HepG2 (cell line): Measurements from ENCODE around the gene COMMD7. TPM values are rescaled to one million over a fixed set of nuclear protein-coding genes. Genes with fewer than 3 reads are reported as not detected.

Experiments
- BORCS8-MEF2B ChIP-seq: sonication (generic); formaldehyde crosslinking; IDR thresholded peaks from 2 replicates; pipeline ENCODE4 v1.8.0; 2022; ENCODE audit warnings: mild to moderate bottlenecking, missing genetic modification reagents
- CBFB ChIP-seq: sonication (generic); formaldehyde crosslinking; IDR thresholded peaks from 2 replicates; pipeline ENCODE4 v1.4.0; 2020; ENCODE audit warnings: missing genetic modification reagents
- E2F2 ChIP-seq: sonication (generic); formaldehyde crosslinking; IDR thresholded peaks from 2 replicates; pipeline ENCODE4 v1.4.0; 2020; ENCODE audit warnings: missing genetic modification reagents, borderline replicate concordance
- FOXA3 ChIP-seq: IDR thresholded peaks from 2 replicates; pipeline ENCODE4 v1.6.1; 2016; ENCODE audit warnings: missing genetic modification reagents, missing compliant biosample characterization
- GMEB2 ChIP-seq: IDR thresholded peaks from 2 replicates; pipeline ENCODE4 v1.6.1; 2016; ENCODE audit warnings: missing biosample characterization, missing genetic modification reagents, low read depth
- HINFP ChIP-seq: sonication (generic); formaldehyde crosslinking; IDR thresholded peaks from 2 replicates; pipeline ENCODE4 v1.4.0; 2020; ENCODE audit warnings: low read depth, mild to moderate bottlenecking, missing genetic modification reagents
- HIVEP1 ChIP-seq: sonication (generic); formaldehyde crosslinking; IDR thresholded peaks from 2 replicates; pipeline ENCODE4 v1.4.0; 2020; ENCODE audit warnings: mild to moderate bottlenecking, missing genetic modification reagents
- HMG20B ChIP-seq: conservative IDR thresholded peaks from 2 replicates; pipeline ENCODE4 v1.6.1; 2016; ENCODE audit warnings: missing genetic modification reagents, missing compliant biosample characterization
- IRX3 ChIP-seq: sonication (generic); formaldehyde crosslinking; IDR thresholded peaks from 2 replicates; pipeline ENCODE4 v1.8.1; 2023; ENCODE audit warnings: mild to moderate bottlenecking, low read depth, missing genetic modification reagents, borderline replicate concordance
- KAT7 ChIP-seq: IDR thresholded peaks from 2 replicates; pipeline ENCODE4 v1.6.1; 2018; ENCODE audit warnings: borderline replicate concordance, missing compliant biosample characterization
- MAZ ChIP-seq, 2 experiments: sonication (generic) in 1 of 2; formaldehyde crosslinking in 1 of 2; IDR thresholded peaks; 2 replicates each; pipeline versions ENCODE4 v1.5.0 to v1.6.1; 2012 to 2020; ENCODE audit warnings: low read depth in 2 of 2, mild to moderate bottlenecking in 2 of 2, borderline replicate concordance in 1 of 2, improper control_type of control experiment in 1 of 2, low read length in 1 of 2, missing genetic modification reagents in 1 of 2, moderate library complexity in 1 of 2
- MZF1 ChIP-seq: sonication (generic); formaldehyde crosslinking; IDR thresholded peaks from 2 replicates; pipeline ENCODE4 v1.8.1; 2023; ENCODE audit warnings: mild to moderate bottlenecking, missing genetic modification reagents, borderline replicate concordance
- PAX8 ChIP-seq: sonication (generic); formaldehyde crosslinking; IDR thresholded peaks from 2 replicates; pipeline ENCODE4 v1.8.0; 2022; ENCODE audit warnings: mild to moderate bottlenecking, missing genetic modification reagents, borderline replicate concordance
- SP2 ChIP-seq: sonication (generic); formaldehyde crosslinking; IDR thresholded peaks from 2 replicates; pipeline ENCODE4 v1.5.1; 2020; ENCODE audit warnings: mild to moderate bottlenecking, missing genetic modification reagents
- TP53 ChIP-seq: sonication (generic); formaldehyde crosslinking; conservative IDR thresholded peaks from 2 replicates; pipeline ENCODE4 v1.4.0; 2020; ENCODE audit warnings: missing genetic modification reagents
- TRAFD1 ChIP-seq: sonication (generic); formaldehyde crosslinking; IDR thresholded peaks from 2 replicates; pipeline ENCODE4 v1.5.1; 2020; ENCODE audit warnings: missing genetic modification reagents, mild to moderate bottlenecking, borderline replicate concordance
- ZFY ChIP-seq: sonication (generic); formaldehyde crosslinking; IDR thresholded peaks from 2 replicates; pipeline ENCODE4 v1.4.0; 2020; ENCODE audit warnings: missing genetic modification reagents
- ZNF24 ChIP-seq: fragments of 450-650 bp; IDR thresholded peaks from 2 replicates; pipeline ENCODE4 v1.6.1; 2017; ENCODE audit warnings: antibody characterized with exemption, mild to moderate bottlenecking
- ZNF598 ChIP-seq: sonication (generic); formaldehyde crosslinking; IDR thresholded peaks from 2 replicates; pipeline ENCODE4 v1.5.1; 2020; ENCODE audit warnings: mild to moderate bottlenecking, missing genetic modification reagents, borderline replicate concordance
- ZNF605 ChIP-seq: sonication (generic); formaldehyde crosslinking; IDR thresholded peaks from 2 replicates; pipeline ENCODE4 v1.8.0; 2022; ENCODE audit warnings: mild to moderate bottlenecking, missing genetic modification reagents
- ZNF614 ChIP-seq: IDR thresholded peaks from 2 replicates; pipeline ENCODE4 v1.6.1; 2018; ENCODE audit warnings: missing biosample characterization, missing genetic modification reagents, inconsistent platforms, borderline replicate concordance
- polyA plus RNA-seq, 8 experiments: library from polyadenylated mRNA; depleted of rRNA in 3 of 8; stranded (reverse) in 7 of 8; unstranded in 1 of 8; fragments of >200 nt; fragmentation: Illumina TruSeq in 4 of 8; extraction: Trizol in 4 of 8; gene quantifications; 2 replicates each; pipeline versions ENCODE4 v1.2.1 to v1.2.3, GENCODE V29; 2011 to 2016; ENCODE audit warnings: low read depth in 4 of 8, missing spikeins in 1 of 8, mixed read lengths in 1 of 8; ENCODE audit not compliant: insufficient read depth in 1 of 8
- total RNA-seq, 5 experiments: library from RNA; depleted of rRNA; stranded (reverse); fragments of >200 nt; fragmentation: Illumina TruSeq; extraction: Trizol; gene quantifications; 2 replicates each; pipeline ENCODE4 v1.2.3, GENCODE V29; 2016; ENCODE audit warnings: low read depth in 1 of 5
- TF ChIP-seq, protein P1 (sequence below): sonication (generic); formaldehyde crosslinking; IDR thresholded peaks from 2 replicates; pipeline ENCODE4 v1.4.0; 2020; ENCODE audit warnings: mild to moderate bottlenecking, low read depth, missing genetic modification reagents

The COMMD7 gene
- total and polyA plus RNA-seq, 2 of the 13 experiments (the other 11 are each of a cell fraction or from before 2014, with no cell fraction given), result 42.1 to 53.3 TPM

DNA sequence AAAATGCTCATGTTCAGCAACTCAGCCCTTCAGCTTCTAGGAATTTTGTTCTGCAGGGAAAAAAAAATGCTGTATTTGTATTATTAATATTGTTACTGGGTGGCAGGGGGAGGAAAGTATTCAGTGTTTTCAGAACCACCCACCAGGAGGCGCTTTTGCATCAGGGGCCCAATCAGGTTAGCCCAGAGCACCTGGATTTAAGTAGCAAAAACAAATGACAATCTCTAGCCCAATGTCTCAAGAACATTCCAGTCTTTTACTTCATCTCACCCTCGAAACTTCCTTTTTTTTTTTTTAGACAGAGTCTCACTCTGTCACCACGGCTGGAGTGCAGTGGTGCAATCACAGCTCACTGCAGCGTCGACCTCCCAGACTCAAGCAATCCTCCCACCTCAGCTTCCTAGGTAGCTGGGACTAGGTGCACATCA, 68.9 kb downstream of the COMMD7 start (continued):
- TF ChIP-seq ZNF598 (CRISPR knock-in tag), result no peak
- TF ChIP-seq TP53 (CRISPR knock-in tag), result no peak
- no peak for TF ChIP-seq TRAFD1
- no peak for TF ChIP-seq E2F2 (CRISPR knock-in tag)
- TF ChIP-seq ZNF605, result 0 out of 2 replicates have a peak, but pooled peaks have one; percentile 44
- TF ChIP-seq HMG20B (CRISPR knock-in tag), result no peak
- no peak for TF ChIP-seq HINFP
- TF ChIP-seq ZNF614, result peak; percentile 51; the same call in 1 of the 2 replicates
- TF ChIP-seq ZFY, result no peak
- 0 out of 2 replicates have a peak, but pooled peaks have one; percentile 18 for TF ChIP-seq FOXA3 (CRISPR knock-in tag)
- TF ChIP-seq MAZ (IDR thresholded peaks at IDR 0.05; ENCODE audit: borderline replicate concordance, low read depth, low read length), result peak; percentile 10; the same call in 1 of the 2 replicates
- TF ChIP-seq MAZ (CRISPR knock-in tag; IDR thresholded peaks at IDR 0.05; ENCODE audit: low read depth), result no peak
- TF ChIP-seq CBFB (CRISPR knock-in tag), result no peak
- 0 out of 2 replicates have a peak, but pooled peaks have one; percentile 23 for TF ChIP-seq KAT7 (CRISPR knock-in tag)
- TF ChIP-seq ZNF24, result 0 out of 2 replicates have a peak, but pooled peaks have one; percentile 41
- TF ChIP-seq SP2 (CRISPR knock-in tag), result 0 out of 2 replicates have a peak, but pooled peaks have one; percentile 16
- peak; percentile 38; the same call in 1 of the 2 replicates for TF ChIP-seq HIVEP1 (CRISPR knock-in tag)
- no peak for TF ChIP-seq MZF1 (CRISPR knock-in tag)
- no peak for TF ChIP-seq PAX8
- no peak for TF ChIP-seq GMEB2 (CRISPR knock-in tag)
- TF ChIP-seq, protein P1, sequence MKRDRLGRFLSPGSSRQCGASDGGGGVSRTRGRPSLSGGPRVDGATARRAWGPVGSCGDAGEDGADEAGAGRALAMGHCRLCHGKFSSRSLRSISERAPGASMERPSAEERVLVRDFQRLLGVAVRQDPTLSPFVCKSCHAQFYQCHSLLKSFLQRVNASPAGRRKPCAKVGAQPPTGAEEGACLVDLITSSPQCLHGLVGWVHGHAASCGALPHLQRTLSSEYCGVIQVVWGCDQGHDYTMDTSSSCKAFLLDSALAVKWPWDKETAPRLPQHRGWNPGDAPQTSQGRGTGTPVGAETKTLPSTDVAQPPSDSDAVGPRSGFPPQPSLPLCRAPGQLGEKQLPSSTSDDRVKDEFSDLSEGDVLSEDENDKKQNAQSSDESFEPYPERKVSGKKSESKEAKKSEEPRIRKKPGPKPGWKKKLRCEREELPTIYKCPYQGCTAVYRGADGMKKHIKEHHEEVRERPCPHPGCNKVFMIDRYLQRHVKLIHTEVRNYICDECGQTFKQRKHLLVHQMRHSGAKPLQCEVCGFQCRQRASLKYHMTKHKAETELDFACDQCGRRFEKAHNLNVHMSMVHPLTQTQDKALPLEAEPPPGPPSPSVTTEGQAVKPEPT (CRISPR knock-in tag), result peak; percentile 65; the same call in 1 of the 2 replicates
- no peak for TF ChIP-seq BORCS8-MEF2B
- no peak for TF ChIP-seq IRX3
